GM12878 (cell line): ENCODE data around the gene NKAIN1. TPM values are rescaled to one million over a fixed set of nuclear protein-coding genes. Genes with fewer than 3 reads are reported as not detected.

Experiments
- ATAC-seq: fragments of 200-7000 bp; cut with Tn5 transposase; 3 replicates; pipeline ENCODE4 v1.9.1; 2020; ENCODE audit warnings: mild to moderate bottlenecking, moderate library complexity
- BruUV-seq: library from RNA; stranded (reverse); fragments of 400-500 nt; replicated peaks from 2 replicates; lab custom pipeline; 2021; lab: Mats Ljungman, UMichigan
- CTCF ChIA-PET: fragments of 300-600 bp; sonication (Branson Sonifier 250); formaldehyde crosslinking; extraction: SDS; loops from one replicate; lab custom pipeline; 2021; ENCODE audit warnings: inconsistent platforms; lab: Yijun Ruan, JAX
- POLR2A ChIA-PET: fragments of 350-600 bp; formaldehyde crosslinking; extraction: SDS; loops from one replicate; lab custom pipeline; 2021; ENCODE audit warnings: inconsistent platforms; lab: Charles Lee
- RAD21 ChIA-PET: fragments of 300-600 bp; sonication (Branson Sonifier 250); formaldehyde crosslinking; loops from one replicate; lab custom pipeline; 2023; ENCODE audit warnings: antibody characterized with exemption; ENCODE audit not compliant: unreplicated experiment; lab: Charles Lee
- SMC1A ChIA-PET: fragments of 300-600 bp; sonication (Branson Sonifier 250); formaldehyde crosslinking; loops from one replicate; lab custom pipeline; 2023; ENCODE audit not compliant: unreplicated experiment, uncharacterized antibody; lab: Charles Lee
- DNase-seq: peaks from one replicate; pipeline ENCODE4 v3.0.0-alpha.2; 2011; ENCODE audit warnings: low read depth, low spot score
- FAIRE-seq: peaks from 3 replicates; lab custom pipeline; 2011; peaks lifted over from hg19 to GRCh38; lab: Jason Lieb, UNC
- H2AFZ ChIP-seq: 2 replicates; pipeline ENCODE4 v1.6.0; 2011; ENCODE audit warnings: low read depth, low read length, control low read depth; ENCODE audit not compliant: control insufficient read depth
- H3K27ac ChIP-seq: 2 replicates; pipeline ENCODE4 v1.5.1; 2011; ENCODE audit warnings: control low read depth; ENCODE audit not compliant: control insufficient read depth, insufficient read depth
- H3K27me3 ChIP-seq, 2 experiments: replicated peaks in 1 of 2; 2 replicates each; pipeline versions ENCODE4 v1.6.0 to v1.6.1; 2011; ENCODE audit warnings: low read length in 1 of 2; ENCODE audit not compliant: control insufficient read depth in 2 of 2, insufficient read depth in 2 of 2
- H3K36me3 ChIP-seq, 2 experiments: 2 replicates each; pipeline ENCODE4 v1.5.1; 2011; ENCODE audit warnings: low read length in 1 of 2; ENCODE audit not compliant: control insufficient read depth in 2 of 2, insufficient read depth in 2 of 2
- H3K4me1 ChIP-seq: 2 replicates; pipeline ENCODE4 v1.6.1; 2011; ENCODE audit warnings: mild to moderate bottlenecking, low read length, moderate library complexity, mixed read lengths; ENCODE audit not compliant: control insufficient read depth, insufficient read depth
- H3K4me2 ChIP-seq: 2 replicates; pipeline ENCODE4 v1.6.0; 2011; ENCODE audit warnings: control low read depth; ENCODE audit not compliant: control insufficient read depth, insufficient read depth
- H3K4me3 ChIP-seq: fragments of 200-600 bp; sonication (generic); 2 replicates; pipeline ENCODE4 v1.5.1; 2016
- H3K79me2 ChIP-seq: 2 replicates; pipeline ENCODE4 v1.6.0; 2011; ENCODE audit warnings: low read length; ENCODE audit not compliant: control insufficient read depth, insufficient read depth
- H3K9ac ChIP-seq: 2 replicates; pipeline ENCODE4 v1.8.0; 2011; ENCODE audit warnings: low read length, control low read depth, mixed read lengths; ENCODE audit not compliant: control insufficient read depth, insufficient read depth
- H3K9me3 ChIP-seq: replicated peaks from 3 replicates; pipeline ENCODE4 v1.5.1; 2011; ENCODE audit warnings: mild to moderate bottlenecking, low read length; ENCODE audit not compliant: control insufficient read depth, insufficient read depth
- H4K20me1 ChIP-seq: 2 replicates; pipeline ENCODE4 v1.6.0; 2011; ENCODE audit not compliant: control insufficient read depth, insufficient read depth
- EP300 ChIP-seq, 2 experiments: fragments of 150-350 bp in 1 of 2; IDR thresholded peaks; 2 replicates each; pipeline ENCODE4 v1.6.1; 2011 to 2012; ENCODE audit warnings: low read depth in 2 of 2, low read length in 2 of 2, borderline replicate concordance in 1 of 2, improper control_type of control experiment in 1 of 2, inconsistent platforms in 1 of 2; ENCODE audit not compliant: control insufficient read depth in 1 of 2
- FOXM1 ChIP-seq: IDR thresholded peaks from 2 replicates; pipeline ENCODE4 v1.6.1; 2012; ENCODE audit warnings: low read depth, mild to moderate bottlenecking, inconsistent platforms, low read length, moderate library complexity
- KDM1A ChIP-seq: fragments of 200-600 bp; sonication (generic); IDR thresholded peaks from 2 replicates; pipeline ENCODE4 v1.6.1; 2016; ENCODE audit warnings: borderline replicate concordance
- MEF2A ChIP-seq: IDR thresholded peaks from 2 replicates; pipeline ENCODE4 v1.6.1; 2011; ENCODE audit warnings: low read depth, mild to moderate bottlenecking, low read length, moderate library complexity; ENCODE audit not compliant: insufficient read depth
- NRF1 ChIP-seq: conservative IDR thresholded peaks from 2 replicates; pipeline ENCODE4 v1.6.1; 2011; ENCODE audit warnings: mild to moderate bottlenecking, low read depth, low read length, improper control_type of control experiment
- PAX5 ChIP-seq: IDR thresholded peaks from 2 replicates; pipeline ENCODE4 v1.6.1; 2011; ENCODE audit warnings: low read depth, low read length, borderline replicate concordance
- PML ChIP-seq: IDR thresholded peaks from 2 replicates; pipeline ENCODE4 v1.6.1; 2012; ENCODE audit warnings: low read length, inconsistent platforms
- SP1 ChIP-seq: IDR thresholded peaks from one replicate; pipeline ENCODE4 v1.6.1; 2011; ENCODE audit warnings: low read depth, low read length
- TBL1XR1 ChIP-seq: IDR thresholded peaks from 2 replicates; pipeline ENCODE4 v1.6.1; 2012; ENCODE audit warnings: low read depth, low read length, improper control_type of control experiment
- TCF3 ChIP-seq: IDR thresholded peaks from 2 replicates; pipeline ENCODE4 v1.6.1; 2012; ENCODE audit warnings: low read depth, mild to moderate bottlenecking, low read length, borderline replicate concordance; ENCODE audit not compliant: insufficient read depth
- WGBS: methylation state at CpG from one replicate; pipeline ENCODE4 v1.1.6; 2016; ENCODE audit warnings: low lambda C conversion rate; ENCODE audit not compliant: insufficient replicate concordance, insufficient coverage; ENCODE audit errors: missing lambda C conversion rate; 5-methylcytosine and 5-hydroxymethylcytosine counted together
- in situ Hi-C: fragments of 300-500 bp; cut with MboI; formaldehyde crosslinking; loops from 9 replicates; pipeline ENCODE4 v1.14.3; 2018; ENCODE audit warnings: mixed read lengths
- intact Hi-C: fragments of 100-400 bp; cut with micrococcal nuclease; formaldehyde crosslinking; loops from one replicate; pipeline ENCODE4 v1.14.2; 2022; ENCODE audit not compliant: unreplicated experiment
- polyA plus RNA-seq, 11 experiments: library from polyadenylated mRNA; depleted of rRNA in 4 of 11; unstranded in 6 of 11; stranded (reverse) in 5 of 11; fragments of >200 nt; fragmentation: Nextera tagmentation in 4 of 11; fragmentation: Illumina TruSeq in 1 of 11; extraction: Ambion mirVana in 4 of 11; extraction: Trizol in 1 of 11; gene quantifications; 1 replicate in 1 of 11; 2 replicates in 10 of 11; pipeline versions ENCODE4 v1.2.1 to v1.2.3, GENCODE V29; 2011 to 2016; ENCODE audit warnings: inconsistent platforms in 2 of 11, missing spikeins in 2 of 11, low read depth in 1 of 11
- total RNA-seq, 4 experiments: library from RNA; depleted of rRNA in 3 of 4; stranded (reverse); fragments of >200 nt in 3 of 4; fragmentation: Illumina TruSeq in 1 of 4; extraction: Trizol in 1 of 4; gene quantifications; 2 replicates each; pipeline versions ENCODE4 v1.2.1 to v1.2.3, GENCODE V29; 2013 to 2021
- TF ChIP-seq, protein P1 (sequence below): fragments of 150-350 bp; IDR thresholded peaks from 2 replicates; pipeline ENCODE4 v1.6.1; 2014; ENCODE audit warnings: mild to moderate bottlenecking, low read depth, low read length
- TF ChIP-seq, protein P2 (sequence below): fragments of 450-650 bp; IDR thresholded peaks from 2 replicates; pipeline ENCODE4 v1.6.1; 2017; ENCODE audit warnings: mild to moderate bottlenecking, moderate library complexity

Gene NKAIN1
- total and polyA plus RNA-seq, 10 of the 15 experiments (the other 5 are each of a cell fraction or from before 2014, with no cell fraction given): not detected

DNA sequence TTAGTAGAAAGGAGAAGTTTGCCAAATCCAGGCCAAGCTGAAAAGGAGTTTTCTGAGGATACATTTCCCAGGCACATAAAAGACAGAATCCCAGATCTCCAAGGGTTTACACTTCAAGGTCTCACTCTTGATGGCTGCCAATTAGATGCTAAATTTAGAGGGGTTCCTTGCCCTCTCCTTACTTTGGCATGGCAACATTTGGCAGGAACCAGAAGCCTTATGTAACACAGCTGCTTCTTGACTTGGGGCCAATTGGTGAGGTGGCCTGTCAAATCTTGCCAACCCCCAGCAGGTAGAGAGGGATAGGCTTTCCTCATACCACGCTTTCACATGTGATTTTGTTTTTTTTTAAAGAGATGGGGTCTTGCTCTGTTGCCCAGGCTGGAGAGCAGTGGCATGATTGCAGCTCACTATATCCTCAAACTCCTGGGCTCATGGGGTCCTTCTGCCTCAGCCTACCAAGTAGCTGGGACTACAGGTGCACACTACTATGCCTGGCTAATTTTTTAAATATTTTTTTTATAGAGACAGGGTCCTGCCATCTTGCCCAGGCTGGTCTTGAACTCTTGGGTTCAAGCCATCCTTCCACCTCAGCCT, 25.2 kb upstream of the NKAIN1 start:
- ATAC-seq (no peak), FAIRE-seq (no peak), DNase-seq (no peak)
- Histone ChIP-seq H3K4me3 (no peak overlapping the region), H3K27me3 (no peaks in the 10 kb centered on the region), H3K36me3 (peaks cover 13 to 21% of the 10 kb centered on the region in 2 experiments), H3K9ac (no peak overlapping the region), H3K4me1 (no peaks in the 10 kb centered on the region), H3K27ac (no peak overlapping the region), H3K4me2 (no peak overlapping the region), H3K79me2 (no peaks in the 10 kb centered on the region), H3K9me3 (no peaks in the 10 kb centered on the region), H4K20me1 (no peaks in the 10 kb centered on the region), H2AFZ (no peak overlapping the region)
- SMC1A ChIA-PET: interaction anchor here (1.4 kb wide), 1 partner anchor 11 kb away, joined by 5 read pairs; no protein-coding TSS in a partner anchor
- RAD21 ChIA-PET: no interaction called here
- BruUV-seq: no TSS peak
- in situ Hi-C loops (no loop called here), intact Hi-C loops (no loop called here)
- WGBS: 100% methylated on average over 1 of the region's 1 CpG
- no peak for TF ChIP-seq SP1
- no peak for TF ChIP-seq PML
- TF ChIP-seq KDM1A: no peak
- no peak for TF ChIP-seq PAX5
- TF ChIP-seq, protein P1, sequence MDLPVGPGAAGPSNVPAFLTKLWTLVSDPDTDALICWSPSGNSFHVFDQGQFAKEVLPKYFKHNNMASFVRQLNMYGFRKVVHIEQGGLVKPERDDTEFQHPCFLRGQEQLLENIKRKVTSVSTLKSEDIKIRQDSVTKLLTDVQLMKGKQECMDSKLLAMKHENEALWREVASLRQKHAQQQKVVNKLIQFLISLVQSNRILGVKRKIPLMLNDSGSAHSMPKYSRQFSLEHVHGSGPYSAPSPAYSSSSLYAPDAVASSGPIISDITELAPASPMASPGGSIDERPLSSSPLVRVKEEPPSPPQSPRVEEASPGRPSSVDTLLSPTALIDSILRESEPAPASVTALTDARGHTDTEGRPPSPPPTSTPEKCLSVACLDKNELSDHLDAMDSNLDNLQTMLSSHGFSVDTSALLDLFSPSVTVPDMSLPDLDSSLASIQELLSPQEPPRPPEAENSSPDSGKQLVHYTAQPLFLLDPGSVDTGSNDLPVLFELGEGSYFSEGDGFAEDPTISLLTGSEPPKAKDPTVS: no peak
- TF ChIP-seq TBL1XR1: no peak
- TF ChIP-seq, protein P2, sequence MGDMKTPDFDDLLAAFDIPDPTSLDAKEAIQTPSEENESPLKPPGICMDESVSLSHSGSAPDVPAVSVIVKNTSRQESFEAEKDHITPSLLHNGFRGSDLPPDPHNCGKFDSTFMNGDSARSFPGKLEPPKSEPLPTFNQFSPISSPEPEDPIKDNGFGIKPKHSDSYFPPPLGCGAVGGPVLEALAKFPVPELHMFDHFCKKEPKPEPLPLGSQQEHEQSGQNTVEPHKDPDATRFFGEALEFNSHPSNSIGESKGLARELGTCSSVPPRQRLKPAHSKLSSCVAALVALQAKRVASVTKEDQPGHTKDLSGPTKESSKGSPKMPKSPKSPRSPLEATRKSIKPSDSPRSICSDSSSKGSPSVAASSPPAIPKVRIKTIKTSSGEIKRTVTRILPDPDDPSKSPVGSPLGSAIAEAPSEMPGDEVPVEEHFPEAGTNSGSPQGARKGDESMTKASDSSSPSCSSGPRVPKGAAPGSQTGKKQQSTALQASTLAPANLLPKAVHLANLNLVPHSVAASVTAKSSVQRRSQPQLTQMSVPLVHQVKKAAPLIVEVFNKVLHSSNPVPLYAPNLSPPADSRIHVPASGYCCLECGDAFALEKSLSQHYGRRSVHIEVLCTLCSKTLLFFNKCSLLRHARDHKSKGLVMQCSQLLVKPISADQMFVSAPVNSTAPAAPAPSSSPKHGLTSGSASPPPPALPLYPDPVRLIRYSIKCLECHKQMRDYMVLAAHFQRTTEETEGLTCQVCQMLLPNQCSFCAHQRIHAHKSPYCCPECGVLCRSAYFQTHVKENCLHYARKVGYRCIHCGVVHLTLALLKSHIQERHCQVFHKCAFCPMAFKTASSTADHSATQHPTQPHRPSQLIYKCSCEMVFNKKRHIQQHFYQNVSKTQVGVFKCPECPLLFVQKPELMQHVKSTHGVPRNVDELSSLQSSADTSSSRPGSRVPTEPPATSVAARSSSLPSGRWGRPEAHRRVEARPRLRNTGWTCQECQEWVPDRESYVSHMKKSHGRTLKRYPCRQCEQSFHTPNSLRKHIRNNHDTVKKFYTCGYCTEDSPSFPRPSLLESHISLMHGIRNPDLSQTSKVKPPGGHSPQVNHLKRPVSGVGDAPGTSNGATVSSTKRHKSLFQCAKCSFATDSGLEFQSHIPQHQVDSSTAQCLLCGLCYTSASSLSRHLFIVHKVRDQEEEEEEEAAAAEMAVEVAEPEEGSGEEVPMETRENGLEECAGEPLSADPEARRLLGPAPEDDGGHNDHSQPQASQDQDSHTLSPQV: no peak
- no peak for TF ChIP-seq EP300 (IDR thresholded peaks at IDR 0.05; ENCODE audit: borderline replicate concordance in 1 of 2, control insufficient read depth in 1 of 2, low read depth in 2 of 2, low read length in 2 of 2)
- no peak for TF ChIP-seq TCF3
- TF ChIP-seq NRF1: no peak
- TF ChIP-seq MEF2A: no peak
- TF ChIP-seq FOXM1: no peak
- CTCF ChIA-PET: interaction anchor here (0.7 kb wide), 1 partner anchor 353 kb away, joined by 3 read pairs; no protein-coding TSS in a partner anchor
- POLR2A ChIA-PET: no interaction called here
